ENCODE measurements around the gene PDCD1.
"Not testable (repeated sequence)": the region's sequence is repeated elsewhere in the genome, so short reads cannot be mapped to it uniquely, and the experiment has no call there.

PDCD1 gene

GRCh38 chr2:241858206-241859016 is at the start of gene PDCD1:
Gene PDCD1 (minus strand): TSS chr2:241858894. CDS start chr2:241858838, 56 bp downstream.
- no peak for DNase-seq (ENCODE audit: low read depth)

- not testable (repeated sequence) for DNase-seq (ENCODE audit: low read depth)
These were observed 49.1 kb upstream of the PDCD1 start for GRCh38 chr2:241907831-241908230.

GRCh38 chr2:241906826-241907570 is 48.3 kb upstream of the PDCD1 start:
- no peak for DNase-seq (ENCODE audit: low read depth)

GRCh38 chr2:241906378-241906770 is 47.7 kb upstream of the PDCD1 start:
- not testable (repeated sequence) for DNase-seq (ENCODE audit: low read depth)

- no peak for DNase-seq (ENCODE audit: low read depth)
These were observed 47.2 kb upstream of the PDCD1 start for GRCh38 chr2:241905716-241906377.

GRCh38 chr2:241904791-241905710 is 46.4 kb upstream of the PDCD1 start:
- no peak for DNase-seq (ENCODE audit: low read depth)

- DNase-seq (ENCODE audit: low read depth): no peak
These were observed 45.5 kb upstream of the PDCD1 start for GRCh38 chr2:241904011-241904718.

- no peak for DNase-seq (ENCODE audit: low read depth)
These were observed 44.7 kb upstream of the PDCD1 start for GRCh38 chr2:241903121-241904010.

- DNase-seq (ENCODE audit: low read depth): no peak
These were observed 43.8 kb upstream of the PDCD1 start for GRCh38 chr2:241902357-241902991.

GRCh38 chr2:241901500-241902351 is 43.0 kb upstream of the PDCD1 start:
- DNase-seq (ENCODE audit: low read depth): no peak

- DNase-seq (ENCODE audit: low read depth): no peak
These were observed 42.3 kb upstream of the PDCD1 start for GRCh38 chr2:241901018-241901380.

GRCh38 chr2:241900251-241901017 is 41.7 kb upstream of the PDCD1 start:
- DNase-seq (ENCODE audit: low read depth): no peak

GRCh38 chr2:241898463-241899270 is 40.0 kb upstream of the PDCD1 start:
- DNase-seq (ENCODE audit: low read depth): no peak

GRCh38 chr2:241897231-241897916 is 38.7 kb upstream of the PDCD1 start:
- no peak for DNase-seq (ENCODE audit: low read depth)

GRCh38 chr2:241896746-241897201 is 38.1 kb upstream of the PDCD1 start:
- no peak for DNase-seq (ENCODE audit: low read depth)

Data from ELR (cell line).